Suprapubic skin (tissue), 4 donors: ENCODE measurements around the gene ADGRG2. TPM values are rescaled to one million over a fixed set of nuclear protein-coding genes. Genes with fewer than 3 reads are reported as not detected.
"Not testable (repeated sequence)": the region's sequence is repeated elsewhere in the genome, so short reads cannot be mapped to it uniquely, and the experiment has no call there.

Experiments
- DNase-seq, 2 donors: peaks; one replicate each; pipeline ENCODE4 v3.0.0-alpha.2; 2019; ENCODE audit warnings: low spot score in 2 of 2
- H3K27ac ChIP-seq: fragments of 200-600 bp; sonication (generic); one replicate; pipeline ENCODE4 v1.5.1; 2019
- H3K27me3 ChIP-seq: fragments of 200-600 bp; sonication (generic); one replicate; pipeline ENCODE4 v1.5.1; 2019
- H3K36me3 ChIP-seq: fragments of 200-600 bp; sonication (generic); one replicate; pipeline ENCODE4 v1.5.1; 2019
- H3K4me1 ChIP-seq: fragments of 200-600 bp; sonication (generic); one replicate; pipeline ENCODE4 v1.5.1; 2019
- H3K4me3 ChIP-seq: fragments of 200-600 bp; sonication (generic); one replicate; pipeline ENCODE4 v1.5.1; 2019; ENCODE audit warnings: mild to moderate bottlenecking
- H3K9me3 ChIP-seq: fragments of 200-600 bp; sonication (generic); one replicate; pipeline ENCODE4 v1.5.1; 2019
- EP300 ChIP-seq: sonication (generic); formaldehyde crosslinking; IDR thresholded peaks from one replicate; pipeline ENCODE4 v1.6.1; 2017; ENCODE audit warnings: antibody characterized with exemption
- POLR2A ChIP-seq, 2 donors: fragments of 450-650 bp; IDR thresholded peaks; one replicate each; pipeline ENCODE4 v1.6.1; 2017; ENCODE audit warnings: antibody characterized with exemption in 2 of 2, mild to moderate bottlenecking in 2 of 2, moderate library complexity in 2 of 2
- POLR2AphosphoS5 ChIP-seq, 3 donors: sonication (generic); formaldehyde crosslinking; IDR thresholded peaks; one replicate each; pipeline ENCODE4 v1.6.1; 2017; ENCODE audit warnings: antibody characterized with exemption in 3 of 3
- WGBS: methylation state at CpG from one replicate; pipeline ENCODE4 v1.1.5; 2018; 5-methylcytosine and 5-hydroxymethylcytosine counted together
- total RNA-seq, 4 donors: library from RNA; depleted of rRNA; stranded (reverse); fragments of >200 nt; gene quantifications; one replicate each; pipeline ENCODE4 v1.1.0, GENCODE V29; 2016
- TF ChIP-seq, protein P1 (sequence below), 2 donors: fragments of 200-600 bp in 1 of 2; fragments of 450-650 bp in 1 of 2; sonication (generic) in 1 of 2; IDR thresholded peaks; one replicate each; pipeline ENCODE4 v1.5.1; 2016 to 2019; ENCODE audit warnings: antibody characterized with exemption in 2 of 2, mild to moderate bottlenecking in 1 of 2, moderate library complexity in 1 of 2

The ADGRG2 gene
- total RNA-seq, 4 donors from 2014 or later = 0.24 to 2.0 (median 0.60) TPM

DNA sequence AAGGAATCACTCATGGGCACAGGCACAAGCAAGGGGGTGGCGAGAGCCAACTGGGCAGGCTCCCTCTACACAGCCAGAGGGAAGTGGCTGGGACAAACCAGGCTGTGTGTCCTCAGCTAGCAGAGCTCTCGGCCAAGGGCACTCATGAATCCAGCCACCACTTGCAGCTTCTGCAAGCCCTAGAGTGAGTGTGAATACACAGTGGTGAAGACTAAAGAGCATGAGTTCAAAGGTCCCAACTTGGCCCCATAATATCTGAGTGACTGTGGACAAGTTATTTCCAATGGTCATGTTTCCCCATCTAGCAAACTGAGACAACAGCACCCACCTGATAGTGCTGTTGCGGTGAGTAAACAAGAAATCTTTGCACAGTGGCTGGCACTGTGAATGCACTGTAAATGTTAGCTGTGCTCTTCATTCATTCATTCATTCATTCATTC lies 51.7 kb downstream of the ADGRG2 start:
- no peaks in the 10 kb centered on the region for H3K9me3 ChIP-seq
- H3K4me1 ChIP-seq = no peaks in the 10 kb centered on the region
- no peak overlapping the region for H3K27ac ChIP-seq
- H3K4me3 ChIP-seq = no peak overlapping the region
- H3K36me3 ChIP-seq = no peaks in the 10 kb centered on the region
- TF ChIP-seq EP300 (no peak), POLR2A (IDR thresholded peaks at IDR 0.05) (no peak), POLR2AphosphoS5 (IDR thresholded peaks at IDR 0.05) (no peak)
- TF ChIP-seq, protein P1, sequence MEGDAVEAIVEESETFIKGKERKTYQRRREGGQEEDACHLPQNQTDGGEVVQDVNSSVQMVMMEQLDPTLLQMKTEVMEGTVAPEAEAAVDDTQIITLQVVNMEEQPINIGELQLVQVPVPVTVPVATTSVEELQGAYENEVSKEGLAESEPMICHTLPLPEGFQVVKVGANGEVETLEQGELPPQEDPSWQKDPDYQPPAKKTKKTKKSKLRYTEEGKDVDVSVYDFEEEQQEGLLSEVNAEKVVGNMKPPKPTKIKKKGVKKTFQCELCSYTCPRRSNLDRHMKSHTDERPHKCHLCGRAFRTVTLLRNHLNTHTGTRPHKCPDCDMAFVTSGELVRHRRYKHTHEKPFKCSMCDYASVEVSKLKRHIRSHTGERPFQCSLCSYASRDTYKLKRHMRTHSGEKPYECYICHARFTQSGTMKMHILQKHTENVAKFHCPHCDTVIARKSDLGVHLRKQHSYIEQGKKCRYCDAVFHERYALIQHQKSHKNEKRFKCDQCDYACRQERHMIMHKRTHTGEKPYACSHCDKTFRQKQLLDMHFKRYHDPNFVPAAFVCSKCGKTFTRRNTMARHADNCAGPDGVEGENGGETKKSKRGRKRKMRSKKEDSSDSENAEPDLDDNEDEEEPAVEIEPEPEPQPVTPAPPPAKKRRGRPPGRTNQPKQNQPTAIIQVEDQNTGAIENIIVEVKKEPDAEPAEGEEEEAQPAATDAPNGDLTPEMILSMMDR (IDR thresholded peaks at IDR 0.05) = no peak
- no peaks in the 10 kb centered on the region for H3K27me3 ChIP-seq
- no peak for DNase-seq
- WGBS = 90% methylated on average over 3 of the region's 3 CpGs

DNA sequence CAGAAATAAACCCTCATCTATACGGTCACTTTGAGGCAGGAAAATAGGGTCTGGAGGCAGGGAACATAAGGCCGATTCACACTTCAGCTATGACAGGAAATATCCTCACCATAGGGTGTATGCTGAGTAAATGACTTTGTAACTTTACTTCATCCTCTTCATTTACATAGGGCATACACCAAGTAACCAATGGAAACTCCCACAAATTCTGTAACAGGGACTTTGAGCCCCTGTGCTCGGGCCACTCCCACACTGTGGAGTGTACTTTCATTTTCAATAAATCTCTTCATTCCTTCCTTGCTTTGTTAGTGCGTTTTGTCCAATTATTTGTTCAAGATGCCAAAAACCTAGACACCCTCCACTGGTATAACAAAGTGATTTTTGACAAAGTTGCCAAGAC lies 55.3 kb downstream of the ADGRG2 start:
- not testable (repeated sequence) for H3K36me3 ChIP-seq, H3K27ac ChIP-seq, H3K4me1 ChIP-seq, H3K27me3 ChIP-seq, H3K9me3 ChIP-seq, H3K4me3 ChIP-seq, DNase-seq
- 82% methylated on average over 4 of the region's 4 CpGs for WGBS

DNA sequence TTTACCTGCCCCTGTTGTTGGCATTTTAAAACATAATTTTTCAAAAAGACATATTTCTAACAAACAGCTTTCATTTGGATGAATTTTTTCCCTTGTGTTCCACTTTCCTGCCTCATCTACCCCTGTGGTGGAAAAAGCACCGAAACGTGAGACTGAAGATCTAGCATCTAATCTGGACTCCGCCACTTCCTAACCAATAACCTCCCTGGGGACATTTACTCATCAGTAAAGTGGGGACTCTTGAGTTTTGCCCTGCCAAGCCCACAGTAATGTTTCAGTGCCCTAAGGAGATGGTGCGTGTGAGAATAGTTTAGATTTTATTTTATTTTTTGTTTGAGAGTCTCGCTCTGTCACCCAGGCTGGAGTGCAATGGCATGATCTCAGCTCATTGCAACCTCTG lies 56.7 kb downstream of the ADGRG2 start:
- Histone ChIP-seq H3K27ac (no peak overlapping the region), H3K4me3 (no peak overlapping the region), H3K27me3 (no peaks in the 10 kb centered on the region), H3K36me3 (no peaks in the 10 kb centered on the region), H3K4me1 (no peaks in the 10 kb centered on the region), H3K9me3 (no peaks in the 10 kb centered on the region)
- DNase-seq = no peak
- TF ChIP-seq, protein P1 (IDR thresholded peaks at IDR 0.05) = no peak
- TF ChIP-seq POLR2AphosphoS5 (IDR thresholded peaks at IDR 0.05) (no peak), EP300 (no peak), POLR2A (IDR thresholded peaks at IDR 0.05) (no peak)
- 83% methylated on average over 5 of the region's 5 CpGs for WGBS

DNA sequence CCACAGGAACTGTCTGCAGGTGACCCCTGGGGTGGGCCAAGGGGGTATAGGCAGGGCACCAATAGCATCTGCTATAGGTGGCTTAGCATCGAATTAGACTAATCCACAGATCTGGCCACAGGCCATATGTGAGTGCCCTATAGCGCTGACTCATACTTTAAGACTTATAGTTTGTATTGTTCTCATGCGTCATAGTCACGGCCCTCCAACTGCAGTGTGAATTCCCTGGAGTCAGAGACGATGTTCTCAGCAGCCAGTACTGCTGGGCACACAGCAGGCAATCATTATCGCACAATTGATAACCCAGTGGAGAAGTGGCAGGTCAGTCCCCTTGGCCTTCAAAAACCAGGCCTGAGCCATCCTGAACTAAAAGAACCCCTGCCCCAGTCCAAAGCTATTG lies 58.1 kb downstream of the ADGRG2 start:
- no peak overlapping the region for H3K27ac ChIP-seq
- WGBS = 87% methylated on average over 3 of the region's 6 CpGs

DNA sequence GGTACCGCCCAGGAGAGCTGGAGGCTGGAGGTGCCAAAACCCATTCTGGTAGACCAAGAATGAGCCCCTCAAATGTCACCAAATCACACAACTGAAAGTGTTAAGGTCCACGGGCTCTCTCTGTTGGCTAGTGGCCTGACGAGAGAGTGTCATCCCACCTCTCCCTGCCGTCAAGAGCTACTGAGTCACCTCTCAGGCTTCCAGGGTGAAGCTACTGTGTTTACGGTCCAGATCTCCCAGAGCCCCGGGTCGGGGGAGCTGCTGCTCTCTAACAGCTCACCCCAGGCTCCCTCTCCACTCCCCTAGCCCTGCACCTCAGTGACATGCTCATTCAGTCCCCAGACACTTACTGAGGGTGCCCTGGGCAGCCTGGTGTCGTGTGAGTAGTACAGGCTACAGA lies 59.2 kb downstream of the ADGRG2 start:
- TF ChIP-seq EP300 (no peak), POLR2AphosphoS5 (IDR thresholded peaks at IDR 0.05) (no peak), POLR2A (IDR thresholded peaks at IDR 0.05) (no peak)
- TF ChIP-seq, protein P1 (IDR thresholded peaks at IDR 0.05) = no peak
- Histone ChIP-seq H3K4me1 (no peaks in the 10 kb centered on the region), H3K4me3 (no peak overlapping the region), H3K36me3 (no peaks in the 10 kb centered on the region), H3K27me3 (no peaks in the 10 kb centered on the region), H3K9me3 (no peaks in the 10 kb centered on the region), H3K27ac (no peak overlapping the region)
- no peak for DNase-seq
- WGBS = 65% methylated on average over 8 of the region's 8 CpGs

More for the DNA sequence above, 58.1 kb downstream of the ADGRG2 start:
- Histone ChIP-seq H3K27me3 (no peaks in the 10 kb centered on the region), H3K4me1 (no peaks in the 10 kb centered on the region), H3K36me3 (no peaks in the 10 kb centered on the region), H3K9me3 (no peaks in the 10 kb centered on the region), H3K4me3 (no peak overlapping the region)
- TF ChIP-seq, protein P1 (IDR thresholded peaks at IDR 0.05) = no peak
- TF ChIP-seq POLR2A (IDR thresholded peaks at IDR 0.05) (no peak), POLR2AphosphoS5 (IDR thresholded peaks at IDR 0.05) (no peak), EP300 (no peak)
- no peak for DNase-seq

DNA sequence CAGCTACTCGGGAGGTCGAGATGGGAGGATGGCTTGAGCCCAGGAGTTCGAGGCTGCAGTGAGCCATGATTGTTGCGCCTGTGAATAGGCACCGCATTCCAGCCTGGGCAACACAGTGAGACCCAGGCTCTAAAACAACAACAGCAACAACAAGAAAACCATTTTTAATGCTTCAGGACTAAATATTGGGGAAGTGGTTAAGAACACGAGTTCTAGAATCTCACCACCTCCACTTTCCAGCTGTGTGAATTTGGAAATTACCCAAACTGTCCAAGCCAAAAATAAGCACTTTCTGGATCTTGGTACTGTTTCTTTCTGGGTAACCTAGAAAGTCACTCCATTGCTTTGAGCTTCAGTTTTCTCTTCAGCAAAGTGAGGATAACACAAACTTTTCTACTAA lies 63.2 kb downstream of the ADGRG2 start:
- Histone ChIP-seq H3K9me3 (no peaks in the 10 kb centered on the region), H3K4me1 (no peaks in the 10 kb centered on the region), H3K36me3 (no peaks in the 10 kb centered on the region), H3K27me3 (no peaks in the 10 kb centered on the region), H3K27ac (no peak overlapping the region), H3K4me3 (no peak overlapping the region)
- TF ChIP-seq, protein P1 (IDR thresholded peaks at IDR 0.05) = no peak
- TF ChIP-seq POLR2A (IDR thresholded peaks at IDR 0.05) (no peak), POLR2AphosphoS5 (IDR thresholded peaks at IDR 0.05) (no peak), EP300 (no peak)
- 88% methylated on average over 6 of the region's 6 CpGs for WGBS
- no peak for DNase-seq
